ENCODE measurements around the gene FANK1.
"Not testable (repeated sequence)": the region's sequence is repeated elsewhere in the genome, so short reads cannot be mapped to it uniquely, and the experiment has no call there.

FANK1 gene

GRCh38 chr10:125900963-125901362 is 4.6 kb downstream of the FANK1 start:
- not testable (repeated sequence) for H3K79me2 ChIP-seq (ENCODE audit: control insufficient read depth, insufficient read depth, low read length, poor library complexity); H3K18ac ChIP-seq (ENCODE audit: low read length); H3K14ac ChIP-seq (ENCODE audit: low read length); H2BK120ac ChIP-seq (ENCODE audit: insufficient read depth, low read length, poor library complexity); H3K4ac ChIP-seq (ENCODE audit: low read depth, low read length); H3K79me1 ChIP-seq (ENCODE audit: low read length); H2BK5ac ChIP-seq (ENCODE audit: low read depth, low read length, poor library complexity); H3K9me3 ChIP-seq (ENCODE audit: insufficient read depth, low read depth, low read length); H3K27me3 ChIP-seq (ENCODE audit: insufficient read depth, low read length); H2BK12ac ChIP-seq (ENCODE audit: low read length); H2AFZ ChIP-seq (ENCODE audit: insufficient read depth, low read length, poor library complexity); H3K9ac ChIP-seq (ENCODE audit: low read length); H3K23ac ChIP-seq (ENCODE audit: low read length); H3K4me3 ChIP-seq (ENCODE audit: low read depth, low read length); H3K36me3 ChIP-seq (ENCODE audit: control insufficient read depth in 1 of 2, insufficient read depth in 2 of 2, low read length in 2 of 2); H3K4me1 ChIP-seq (ENCODE audit: control insufficient read depth in 1 of 2, insufficient read depth in 2 of 2, low read length in 2 of 2); H4K12ac ChIP-seq (ENCODE audit: low read depth, low read length); H2AK5ac ChIP-seq (ENCODE audit: low read length); H4K8ac ChIP-seq (ENCODE audit: low read depth, low read length)
- peak overlapping the region; percentile 83 for H3K27ac ChIP-seq (ENCODE audit: low read depth, low read length)
- peak overlapping the region; percentile 80 for H4K91ac ChIP-seq (ENCODE audit: low read depth, low read length)
- peak overlapping the region; percentile 27 for H3K4me2 ChIP-seq (ENCODE audit: low read length)
- DNase-seq, result peak; percentile 45 to 78
- WGBS (ENCODE audit: extremely low coverage, insufficient coverage, insufficient read length), result no CpG with 5 or more reads among the region's 3 CpGs

GRCh38 chr10:125903135-125903640 is 6.8 kb downstream of the FANK1 start:
- H3K18ac ChIP-seq (ENCODE audit: low read length); H3K4me2 ChIP-seq (ENCODE audit: low read length); H2BK120ac ChIP-seq (ENCODE audit: insufficient read depth, low read length, poor library complexity); H3K4ac ChIP-seq (ENCODE audit: low read depth, low read length); H4K91ac ChIP-seq (ENCODE audit: low read depth, low read length); H2AK5ac ChIP-seq (ENCODE audit: low read length); H4K8ac ChIP-seq (ENCODE audit: low read depth, low read length); H3K4me3 ChIP-seq (ENCODE audit: low read depth, low read length); H3K9ac ChIP-seq (ENCODE audit: low read length); H2AFZ ChIP-seq (ENCODE audit: insufficient read depth, low read length, poor library complexity); H4K12ac ChIP-seq (ENCODE audit: low read depth, low read length); H3K9me3 ChIP-seq (ENCODE audit: insufficient read depth, low read depth, low read length); H3K23ac ChIP-seq (ENCODE audit: low read length); H3K79me2 ChIP-seq (ENCODE audit: control insufficient read depth, insufficient read depth, low read length, poor library complexity); H3K36me3 ChIP-seq (ENCODE audit: control insufficient read depth in 1 of 2, insufficient read depth in 2 of 2, low read length in 2 of 2); H3K14ac ChIP-seq (ENCODE audit: low read length); H2BK12ac ChIP-seq (ENCODE audit: low read length); H3K27me3 ChIP-seq (ENCODE audit: insufficient read depth, low read length); H3K79me1 ChIP-seq (ENCODE audit: low read length); H2BK5ac ChIP-seq (ENCODE audit: low read depth, low read length, poor library complexity): not testable (repeated sequence)
- peak; percentile 70 to 75 for DNase-seq
- no CpG with 5 or more reads among the region's 3 CpGs for WGBS (ENCODE audit: extremely low coverage, insufficient coverage, insufficient read length)
- H3K27ac ChIP-seq (ENCODE audit: low read depth, low read length), result peak overlapping the region; percentile 40
- H3K4me1 ChIP-seq (ENCODE audit: control insufficient read depth in 1 of 2, insufficient read depth in 2 of 2, low read length in 2 of 2), result peaks cover 5 to 10% of the 10 kb centered on the region in 2 experiments

- H4K8ac ChIP-seq (ENCODE audit: low read depth, low read length), result peak overlapping the region; percentile 10
- not testable (repeated sequence) for H3K79me2 ChIP-seq (ENCODE audit: control insufficient read depth, insufficient read depth, low read length, poor library complexity); H3K4me3 ChIP-seq (ENCODE audit: low read depth, low read length); H3K9ac ChIP-seq (ENCODE audit: low read length); H3K9me3 ChIP-seq (ENCODE audit: insufficient read depth, low read depth, low read length); H2AFZ ChIP-seq (ENCODE audit: insufficient read depth, low read length, poor library complexity); H2BK12ac ChIP-seq (ENCODE audit: low read length); DNase-seq; H2BK120ac ChIP-seq (ENCODE audit: insufficient read depth, low read length, poor library complexity); H3K4me2 ChIP-seq (ENCODE audit: low read length); H3K79me1 ChIP-seq (ENCODE audit: low read length); H4K12ac ChIP-seq (ENCODE audit: low read depth, low read length); H3K4ac ChIP-seq (ENCODE audit: low read depth, low read length); H3K4me1 ChIP-seq (ENCODE audit: control insufficient read depth in 1 of 2, insufficient read depth in 2 of 2, low read length in 2 of 2); H3K27ac ChIP-seq (ENCODE audit: low read depth, low read length); H2BK5ac ChIP-seq (ENCODE audit: low read depth, low read length, poor library complexity); H2AK5ac ChIP-seq (ENCODE audit: low read length); H3K36me3 ChIP-seq (ENCODE audit: control insufficient read depth in 1 of 2, insufficient read depth in 2 of 2, low read length in 2 of 2); H3K27me3 ChIP-seq (ENCODE audit: insufficient read depth, low read length); H4K91ac ChIP-seq (ENCODE audit: low read depth, low read length); H3K18ac ChIP-seq (ENCODE audit: low read length); H3K23ac ChIP-seq (ENCODE audit: low read length); H3K14ac ChIP-seq (ENCODE audit: low read length)
- WGBS (ENCODE audit: extremely low coverage, insufficient coverage, insufficient read length), result no CpG with 5 or more reads among the region's 5 CpGs
Observed at GRCh38 chr10:125905069-125905994, 9.0 kb downstream of the FANK1 start.

GRCh38 chr10:125907598-125907997 is 11.2 kb downstream of the FANK1 start:
- not testable (repeated sequence) for H3K79me2 ChIP-seq (ENCODE audit: control insufficient read depth, insufficient read depth, low read length, poor library complexity); H2BK5ac ChIP-seq (ENCODE audit: low read depth, low read length, poor library complexity); H2AK5ac ChIP-seq (ENCODE audit: low read length); H3K4me1 ChIP-seq (ENCODE audit: control insufficient read depth in 1 of 2, insufficient read depth in 2 of 2, low read length in 2 of 2); H4K8ac ChIP-seq (ENCODE audit: low read depth, low read length); H2BK120ac ChIP-seq (ENCODE audit: insufficient read depth, low read length, poor library complexity); H3K14ac ChIP-seq (ENCODE audit: low read length); H3K9ac ChIP-seq (ENCODE audit: low read length); H2BK12ac ChIP-seq (ENCODE audit: low read length); H3K9me3 ChIP-seq (ENCODE audit: insufficient read depth, low read depth, low read length); H3K36me3 ChIP-seq (ENCODE audit: control insufficient read depth in 1 of 2, insufficient read depth in 2 of 2, low read length in 2 of 2); H3K4me3 ChIP-seq (ENCODE audit: low read depth, low read length); H2AFZ ChIP-seq (ENCODE audit: insufficient read depth, low read length, poor library complexity); H3K18ac ChIP-seq (ENCODE audit: low read length); H3K79me1 ChIP-seq (ENCODE audit: low read length); H4K91ac ChIP-seq (ENCODE audit: low read depth, low read length); DNase-seq; H3K4me2 ChIP-seq (ENCODE audit: low read length); H3K23ac ChIP-seq (ENCODE audit: low read length); H3K27me3 ChIP-seq (ENCODE audit: insufficient read depth, low read length); H3K27ac ChIP-seq (ENCODE audit: low read depth, low read length); H3K4ac ChIP-seq (ENCODE audit: low read depth, low read length); H4K12ac ChIP-seq (ENCODE audit: low read depth, low read length)
- WGBS (ENCODE audit: extremely low coverage, insufficient coverage, insufficient read length), result no CpG with 5 or more reads among the region's 2 CpGs

Measured in trophoblast cell (in vitro differentiated cells and primary cell).